Brain microvascular endothelial cell (primary cell): ENCODE measurements around the gene ZBTB16.

Source experiments
- DNase-seq: peaks from one replicate; pipeline ENCODE4 v3.0.0-alpha.2; 2020
- H3K27ac ChIP-seq: fragments of 250-450 bp; sonication (Bioruptor Pico); 2 replicates; pipeline ENCODE4 v1.5.1; 2020; ENCODE audit warnings: mild to moderate bottlenecking, moderate library complexity
- H3K27me3 ChIP-seq: fragments of 250-450 bp; sonication (Bioruptor Pico); replicated peaks from 2 replicates; pipeline ENCODE4 v1.5.1; 2020; ENCODE audit warnings: mild to moderate bottlenecking
- H3K36me3 ChIP-seq: fragments of 250-450 bp; sonication (Bioruptor Pico); replicated peaks from 2 replicates; pipeline ENCODE4 v1.5.1; 2020; ENCODE audit warnings: mild to moderate bottlenecking
- H3K4me3 ChIP-seq: 2 replicates; pipeline ENCODE4 v1.5.1; 2011; ENCODE audit warnings: low read depth, mild to moderate bottlenecking, control low read depth, low read length, moderate library complexity
- in situ Hi-C: cut with HindIII; loops from 2 replicates; pipeline ENCODE4 v1.10.0; 2017; ENCODE audit warnings: low sequenced_read_pairs, low pct_ligation_motif_present
- TF ChIP-seq, protein P1 (sequence below): IDR thresholded peaks from 2 replicates; pipeline ENCODE4 v1.5.1; 2011; ENCODE audit warnings: low read depth, mild to moderate bottlenecking, moderate library complexity, low read length, control low read depth, inconsistent platforms; ENCODE audit errors: missing control alignments

ZBTB16 gene

GRCh38 chr11:114259124-114259526 lies 199.6 kb downstream of the ZBTB16 start:
- Histone ChIP-seq H3K36me3 (no peaks in the 10 kb centered on the region), H3K4me3 (no peak overlapping the region), H3K27me3 (peaks cover 18% of the 10 kb centered on the region), H3K27ac (no peak overlapping the region)
- DNase-seq = no peak
- TF ChIP-seq, protein P1, sequence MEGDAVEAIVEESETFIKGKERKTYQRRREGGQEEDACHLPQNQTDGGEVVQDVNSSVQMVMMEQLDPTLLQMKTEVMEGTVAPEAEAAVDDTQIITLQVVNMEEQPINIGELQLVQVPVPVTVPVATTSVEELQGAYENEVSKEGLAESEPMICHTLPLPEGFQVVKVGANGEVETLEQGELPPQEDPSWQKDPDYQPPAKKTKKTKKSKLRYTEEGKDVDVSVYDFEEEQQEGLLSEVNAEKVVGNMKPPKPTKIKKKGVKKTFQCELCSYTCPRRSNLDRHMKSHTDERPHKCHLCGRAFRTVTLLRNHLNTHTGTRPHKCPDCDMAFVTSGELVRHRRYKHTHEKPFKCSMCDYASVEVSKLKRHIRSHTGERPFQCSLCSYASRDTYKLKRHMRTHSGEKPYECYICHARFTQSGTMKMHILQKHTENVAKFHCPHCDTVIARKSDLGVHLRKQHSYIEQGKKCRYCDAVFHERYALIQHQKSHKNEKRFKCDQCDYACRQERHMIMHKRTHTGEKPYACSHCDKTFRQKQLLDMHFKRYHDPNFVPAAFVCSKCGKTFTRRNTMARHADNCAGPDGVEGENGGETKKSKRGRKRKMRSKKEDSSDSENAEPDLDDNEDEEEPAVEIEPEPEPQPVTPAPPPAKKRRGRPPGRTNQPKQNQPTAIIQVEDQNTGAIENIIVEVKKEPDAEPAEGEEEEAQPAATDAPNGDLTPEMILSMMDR = no peak
- in situ Hi-C loops = loop anchor here (25.0 kb wide), 2 partner anchors 222 to 347 kb away; partner anchors contain the start of gene HTR3B

GRCh38 chr11:114259551-114259983 lies 200.1 kb downstream of the ZBTB16 start:
- DNase-seq = no peak
- H3K27ac ChIP-seq = no peak overlapping the region
- in situ Hi-C loops = loop anchor here (25.0 kb wide), 2 partner anchors 222 to 347 kb away; partner anchors contain the start of gene HTR3B
- no peaks in the 10 kb centered on the region for H3K36me3 ChIP-seq
- TF ChIP-seq, protein P1 = no peak
- H3K4me3 ChIP-seq = no peak overlapping the region
- peaks cover 18% of the 10 kb centered on the region for H3K27me3 ChIP-seq

DNA sequence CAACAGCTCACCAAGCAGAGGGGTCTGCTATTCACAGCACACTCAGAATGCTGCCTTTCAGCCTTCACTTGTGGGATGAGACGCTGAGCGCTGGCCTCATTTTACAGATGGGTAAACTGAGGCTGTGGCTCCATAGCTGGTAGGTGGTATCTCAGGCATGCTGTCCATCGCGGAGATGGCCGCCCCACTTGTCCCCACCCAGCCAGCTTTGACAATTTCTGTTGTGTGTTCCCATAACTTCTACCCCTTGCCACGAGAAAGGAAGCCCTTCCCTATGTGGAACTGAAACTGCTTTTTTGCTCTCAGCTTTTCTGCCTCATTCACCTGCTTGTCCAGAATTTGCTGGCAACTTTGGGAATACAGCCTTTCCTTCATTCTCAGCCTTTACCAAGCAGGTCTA lies 200.6 kb downstream of the ZBTB16 start:
- H3K27ac ChIP-seq = no peak overlapping the region
- TF ChIP-seq, protein P1 = no peak
- in situ Hi-C loops = loop anchor here (25.0 kb wide), 2 partner anchors 223 to 348 kb away; partner anchors contain the start of gene HTR3B
- no peak for DNase-seq
- peaks cover 18% of the 10 kb centered on the region for H3K27me3 ChIP-seq
- no peaks in the 10 kb centered on the region for H3K36me3 ChIP-seq
- no peak overlapping the region for H3K4me3 ChIP-seq

DNA sequence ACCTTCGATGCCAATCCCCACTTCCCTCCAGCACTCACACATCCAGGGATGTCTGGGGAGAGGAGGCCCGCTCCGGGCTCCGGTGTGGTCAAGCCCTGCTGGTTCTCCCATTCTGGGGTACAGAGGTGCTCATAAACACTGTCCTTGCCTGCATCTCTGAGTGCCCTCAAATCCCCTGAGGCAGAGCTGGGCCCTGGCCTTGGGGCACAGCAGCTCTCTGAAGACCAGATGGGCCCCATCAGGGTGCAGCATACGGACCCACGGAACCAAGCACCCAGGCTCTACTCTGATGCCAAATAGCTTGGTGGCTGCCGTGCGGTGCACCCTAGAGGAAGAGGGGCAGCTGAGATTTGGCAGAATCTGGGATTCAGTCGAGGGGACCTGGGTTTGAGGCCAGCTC lies 201.0 kb downstream of the ZBTB16 start:
- TF ChIP-seq, protein P1 = no peak
- Histone ChIP-seq H3K36me3 (no peaks in the 10 kb centered on the region), H3K4me3 (no peak overlapping the region), H3K27me3 (peaks cover 18% of the 10 kb centered on the region), H3K27ac (no peak overlapping the region)
- in situ Hi-C loops = loop anchor here (25.0 kb wide), 2 partner anchors 223 to 348 kb away; partner anchors contain the start of gene HTR3B
- DNase-seq = no peak

- DNase-seq = no peak
- Histone ChIP-seq H3K4me3 (no peak overlapping the region), H3K36me3 (no peaks in the 10 kb centered on the region), H3K27me3 (peaks cover 18% of the 10 kb centered on the region), H3K27ac (no peak overlapping the region)
- in situ Hi-C loops = loop anchor here (25.0 kb wide), 2 partner anchors 224 to 349 kb away; partner anchors contain the start of gene HTR3B
- TF ChIP-seq, protein P1 = no peak
Measured at GRCh38 chr11:114261791-114262190, 202.3 kb downstream of the ZBTB16 start.
